ENCODE measurements around the gene SLFN14. TPM values are rescaled to one million over a fixed set of nuclear protein-coding genes. Genes with fewer than 3 reads are reported as not detected.

SLFN14 gene
- total RNA-seq (2022; extraction: Qiagen RNA extraction; ENCODE audit: low read depth): not detected in 5 replicates

DNA sequence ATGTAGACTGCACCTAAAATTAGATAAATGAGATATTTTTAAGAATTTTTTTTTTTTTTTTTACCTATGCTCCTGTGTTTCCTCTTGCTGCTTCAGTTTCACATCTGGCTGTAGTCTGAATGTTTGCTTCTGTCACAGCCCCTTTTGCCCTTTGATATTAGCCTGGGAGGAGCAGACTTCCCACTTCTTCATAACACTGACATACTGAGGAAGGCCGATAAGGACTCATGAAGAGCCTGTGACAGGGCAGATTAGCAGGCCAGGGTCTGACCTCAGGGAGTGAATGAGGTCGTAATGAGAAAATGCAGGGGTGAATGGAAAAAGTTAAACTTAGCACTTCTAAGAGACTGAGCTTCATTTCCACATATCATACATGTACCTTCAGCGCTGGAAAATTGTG, at the start of gene SLFN14:
SLFN14 (minus strand) TSS at position 117 of the 400 bp plus-strand sequence. CDS start 2,757 bp downstream, outside the sequence.

DNA sequence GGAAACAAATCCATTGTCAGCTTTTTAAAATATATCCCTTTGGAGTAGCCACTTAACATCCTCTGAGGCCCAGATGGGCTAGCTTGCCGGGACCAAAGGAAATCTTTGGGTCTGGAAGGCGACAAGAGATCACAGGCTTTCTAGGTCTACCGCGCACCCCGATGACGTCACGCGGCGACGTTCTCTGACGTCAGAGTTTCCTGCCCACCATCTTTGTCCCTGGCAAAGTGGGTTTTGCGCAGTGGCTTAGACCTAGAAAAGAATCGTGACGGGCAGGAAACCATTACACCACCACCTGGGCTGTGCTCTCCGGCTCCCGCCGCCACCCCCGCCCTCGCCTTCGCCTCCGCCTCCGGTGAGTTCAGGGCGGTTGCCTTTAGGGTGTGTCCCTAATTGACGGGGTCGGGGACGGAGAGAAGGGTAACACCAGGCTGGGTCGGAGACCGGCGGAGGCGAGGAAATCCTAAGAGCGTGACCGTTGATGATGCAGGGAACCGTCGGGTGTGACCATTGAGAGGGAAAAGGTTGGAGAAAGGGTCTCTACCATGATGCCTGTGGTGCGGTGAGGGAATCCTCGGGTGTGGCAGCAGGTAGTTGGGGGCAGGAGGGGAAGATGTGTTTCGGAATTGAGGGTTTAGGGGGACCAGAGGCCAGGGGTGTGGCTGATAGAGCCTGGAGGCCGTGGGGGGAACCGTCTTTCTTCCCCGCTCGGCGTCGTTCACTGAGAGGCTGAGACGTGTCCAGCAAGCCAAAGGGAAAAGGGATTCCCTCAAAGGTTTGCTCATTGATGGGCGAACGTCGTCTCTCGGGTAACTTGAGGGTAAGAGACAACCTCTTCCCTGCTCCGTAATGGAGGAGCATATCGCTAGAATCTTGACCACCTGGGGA, 26.7 kb upstream of the SLFN14 start, which contains the start of gene AP2B1:
AP2B1 (plus strand) TSS at position 249 of the 888 bp plus-strand sequence. CDS start 6,709 bp downstream, outside the sequence.

DNA sequence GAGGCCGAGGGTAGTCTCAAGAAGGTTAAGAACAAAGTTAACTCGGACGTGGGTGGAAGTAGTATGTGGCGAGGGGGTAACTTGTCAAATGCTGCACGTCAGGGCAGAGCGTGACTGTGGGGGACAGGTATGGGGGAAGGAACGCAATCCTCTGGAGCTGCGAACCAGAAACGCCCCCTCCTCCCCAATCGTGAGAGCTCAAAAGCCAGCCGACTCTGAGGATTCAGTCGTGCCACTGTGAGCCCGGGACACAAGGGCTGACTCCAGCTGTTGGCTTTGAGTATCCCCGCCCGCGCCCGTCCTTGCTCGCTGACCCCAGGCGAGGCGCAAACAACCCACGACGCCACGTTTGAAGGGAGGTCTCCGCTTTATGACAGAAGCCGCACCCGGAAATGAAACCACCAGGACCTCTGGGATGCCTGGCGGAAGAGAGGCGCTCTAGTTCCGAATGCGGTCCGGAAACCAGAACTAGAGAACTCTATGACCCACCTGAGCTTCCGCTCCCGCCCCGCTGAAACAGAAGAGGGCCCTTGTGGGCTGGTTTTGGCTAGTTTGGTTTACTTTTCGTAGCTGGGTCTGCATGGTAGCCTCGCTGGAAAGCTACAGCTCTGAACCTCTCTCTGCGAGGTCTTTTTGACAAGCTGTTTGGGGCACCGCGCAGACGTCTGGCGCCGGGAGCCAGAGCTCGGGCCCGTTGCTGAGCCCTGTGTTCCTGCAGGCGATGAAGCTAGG, 17.7 kb upstream of the SLFN14 start, which contains the start of gene PEX12:
PEX12 (minus strand) TSS at position 375 of the 732 bp plus-strand sequence. CDS start 550 bp downstream, outside the sequence.

DNA sequence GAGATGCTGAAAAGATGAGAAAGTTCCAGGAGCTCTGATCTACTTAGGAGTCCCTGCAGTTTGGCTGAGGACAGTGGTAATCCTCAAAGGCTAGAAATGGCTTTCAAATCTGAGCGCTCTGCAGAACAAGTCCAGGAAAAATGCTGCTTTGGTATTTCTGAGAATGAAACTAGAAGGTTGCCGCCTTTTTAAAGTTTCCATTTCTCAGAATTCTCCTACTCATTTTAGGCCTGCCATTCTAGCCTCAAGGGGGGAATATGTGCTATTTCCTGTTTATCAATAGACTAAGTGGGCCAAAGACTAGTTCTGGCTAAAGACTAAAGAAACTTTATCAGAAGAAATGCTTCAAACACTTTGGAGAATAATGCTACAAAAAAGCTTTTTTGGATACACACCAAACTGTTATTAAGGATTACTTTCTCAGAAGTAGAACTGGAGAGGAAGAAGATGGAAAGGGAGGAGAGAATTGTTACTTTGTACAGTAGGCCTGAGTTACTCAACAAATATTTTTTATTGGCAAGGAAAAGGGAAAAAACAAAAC, 22.9 kb downstream of the SLFN14 start, which contains the start of gene SLFN12L:
SLFN12L (minus strand) TSS at position 78 of the 541 bp plus-strand sequence. CDS start 15,314 bp downstream, outside the sequence.

Other genes with a start within 250 kb of the SLFN14 start
- gene SLFN11, start 187.2 kb downstream of the SLFN14 start, total RNA-seq (2022; extraction: Qiagen RNA extraction; ENCODE audit: low read depth): 5.4 to 6.7 TPM (median 5.6 TPM) in 5 replicates
- gene SLFN12, start 128.3 kb downstream of the SLFN14 start, total RNA-seq (2022; extraction: Qiagen RNA extraction; ENCODE audit: low read depth): 0.14 to 0.27 TPM in 2 of 5 replicates, not detected in the others
- 2.2 to 5.8 TPM (median 5.0 TPM) in 5 replicates for gene SLFN13, start 112.1 kb downstream of the SLFN14 start, total RNA-seq (2022; extraction: Qiagen RNA extraction; ENCODE audit: low read depth)
- not detected in 5 replicates for gene SLFN12L, start 23.1 kb downstream of the SLFN14 start, total RNA-seq (2022; extraction: Qiagen RNA extraction; ENCODE audit: low read depth)
- gene PEX12, start 17.8 kb upstream of the SLFN14 start, total RNA-seq (2022; extraction: Qiagen RNA extraction; ENCODE audit: low read depth): 7.4 to 9.0 TPM (median 7.8 TPM) in 5 replicates
- 126 to 156 TPM (median 143 TPM) in 5 replicates for gene AP2B1, start 26.5 kb upstream of the SLFN14 start, total RNA-seq (2022; extraction: Qiagen RNA extraction; ENCODE audit: low read depth)
- 0.12 to 0.15 TPM (median 0.14 TPM) in 4 of 5 replicates, not detected in the other for gene RASL10B, start 170.8 kb upstream of the SLFN14 start, total RNA-seq (2022; extraction: Qiagen RNA extraction; ENCODE audit: low read depth)
- gene GAS2L2, start 192.4 kb upstream of the SLFN14 start, total RNA-seq (2022; extraction: Qiagen RNA extraction; ENCODE audit: low read depth): 0.06 to 0.08 TPM in 2 of 5 replicates, not detected in the others
- 0.38 to 0.56 TPM in 2 of 5 replicates, not detected in the others for gene C17orf50, start 200.1 kb upstream of the SLFN14 start, total RNA-seq (2022; extraction: Qiagen RNA extraction; ENCODE audit: low read depth)
- 2.7 to 8.4 TPM (median 7.1 TPM) in 5 replicates for gene MMP28, start 234.8 kb upstream of the SLFN14 start, total RNA-seq (2022; extraction: Qiagen RNA extraction; ENCODE audit: low read depth)
- 210 to 259 TPM (median 226 TPM) in 5 replicates for gene TAF15, start 248.7 kb upstream of the SLFN14 start, total RNA-seq (2022; extraction: Qiagen RNA extraction; ENCODE audit: low read depth)